Left kidney (tissue), 2 donors: ENCODE data around the gene HSD17B13. TPM values are rescaled to one million over a fixed set of nuclear protein-coding genes. Genes with fewer than 3 reads are reported as not detected.
A peak's percentile ranks its signal among the peaks of the same experiment; 100 is the strongest.
"Not testable (repeated sequence)": the region's sequence is repeated elsewhere in the genome, so short reads cannot be mapped to it uniquely, and the experiment has no call there.

ENCODE experiments used
- DNase-seq: peaks from one replicate; pipeline ENCODE4 v3.0.0-alpha.2; 2013
- polyA plus RNA-seq: library from polyadenylated mRNA; unstranded; fragments of 120-200 nt; gene quantifications from one replicate; pipeline ENCODE4 v1.2.1, GENCODE V29; 2013; ENCODE audit not compliant: insufficient read length

HSD17B13 gene
- polyA plus RNA-seq, 1 donor = 0.71 TPM

- no peak for DNase-seq
Measured at GRCh38 chr4:87316961-87317360, 5.7 kb downstream of the HSD17B13 start.

DNA sequence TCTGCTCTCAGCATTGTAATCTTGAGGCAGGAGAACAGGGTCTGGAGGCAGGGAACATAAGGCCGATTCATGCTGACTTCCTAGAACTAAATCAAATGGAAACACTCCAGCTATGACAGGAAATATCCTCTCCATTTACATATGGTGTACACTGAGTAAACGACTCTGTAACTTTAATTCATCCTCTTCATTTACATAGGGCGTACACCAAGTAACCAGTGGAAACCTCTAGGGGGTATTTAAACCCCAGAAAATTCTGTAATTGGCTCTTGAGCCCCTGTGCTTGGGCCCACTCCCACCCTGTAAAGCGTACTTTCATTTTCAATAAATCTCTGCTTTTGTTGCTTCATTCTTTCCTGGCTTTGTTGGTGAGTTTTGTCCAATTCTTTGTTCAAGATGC lies 7.7 kb downstream of the HSD17B13 start:
- DNase-seq = not testable (repeated sequence)

DNA sequence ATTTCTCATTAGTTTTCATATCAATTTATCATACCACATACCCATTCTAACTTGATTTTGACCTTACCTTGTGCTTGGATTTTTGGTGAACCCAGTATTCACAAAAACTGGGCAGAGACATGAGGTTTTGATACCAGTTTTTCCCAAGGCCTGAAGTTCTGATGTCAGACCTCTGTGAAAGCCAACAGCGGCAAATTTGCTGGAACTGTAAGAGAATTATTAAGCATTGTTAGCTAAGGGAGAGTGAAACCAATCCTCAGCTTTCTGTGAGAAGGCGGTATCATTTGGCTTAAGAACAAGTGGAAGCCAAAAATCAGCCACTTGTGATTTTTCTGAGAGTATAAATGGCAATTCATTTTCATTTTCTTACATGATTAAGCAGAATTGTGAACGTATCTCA lies 8.9 kb downstream of the HSD17B13 start:
- no peak for DNase-seq

- no peak for DNase-seq
Measured at GRCh38 chr4:87311684-87312083, 11.0 kb downstream of the HSD17B13 start.

DNA sequence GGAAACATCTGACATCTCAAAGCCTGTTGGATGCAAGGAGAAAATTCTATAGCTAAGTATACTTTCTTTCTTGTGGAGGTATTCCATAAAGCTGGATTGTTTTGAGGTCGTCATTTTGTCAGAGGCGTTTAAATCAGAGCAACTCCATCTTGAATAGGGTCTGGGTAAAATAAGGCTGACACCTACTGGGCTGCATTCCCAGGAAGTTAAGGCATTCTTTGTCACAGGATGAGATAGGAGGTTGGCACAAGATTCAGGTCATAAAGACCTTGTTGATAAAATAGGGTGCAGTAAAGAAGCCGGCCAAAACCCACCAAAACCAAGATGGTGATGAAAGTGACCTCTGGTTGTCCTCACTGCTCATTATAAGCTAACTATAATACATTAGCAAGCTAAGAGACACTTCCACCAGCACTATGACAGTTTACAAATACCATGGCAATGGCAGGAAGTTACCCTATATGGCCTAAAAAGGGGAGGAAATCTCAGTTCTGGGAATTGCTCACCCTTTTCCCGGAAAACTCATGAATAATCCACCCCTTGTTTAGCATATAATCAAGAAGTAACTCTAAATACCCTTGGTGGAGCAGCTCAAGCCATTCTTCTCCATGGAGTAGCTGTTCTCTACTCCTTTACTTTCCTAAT lies 11.9 kb downstream of the HSD17B13 start:
- no peak for DNase-seq

DNA sequence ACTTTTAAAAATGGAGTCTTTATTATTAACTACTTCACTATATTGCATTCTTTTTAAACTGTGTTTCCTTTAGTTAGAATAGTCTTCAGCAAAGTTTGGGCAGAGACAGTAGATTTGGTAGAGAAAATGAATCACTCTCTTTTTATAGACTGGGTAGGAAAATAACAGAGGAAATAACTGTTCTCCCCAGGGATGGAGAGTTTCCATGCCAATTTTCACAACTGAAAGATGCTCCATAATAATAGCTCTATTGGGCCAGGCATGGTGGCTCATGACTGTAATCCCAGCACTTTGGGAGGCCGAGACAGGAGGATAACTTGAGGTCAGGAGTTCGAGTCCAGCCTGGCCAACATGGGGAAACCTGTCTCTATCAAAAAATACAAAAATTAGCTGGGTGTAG lies 13.1 kb downstream of the HSD17B13 start:
- no peak for DNase-seq

GRCh38 chr4:87306056-87306455 lies 16.6 kb downstream of the HSD17B13 start:
- DNase-seq = no peak

GRCh38 chr4:87305562-87305961 lies 17.1 kb downstream of the HSD17B13 start:
- no peak for DNase-seq

DNA sequence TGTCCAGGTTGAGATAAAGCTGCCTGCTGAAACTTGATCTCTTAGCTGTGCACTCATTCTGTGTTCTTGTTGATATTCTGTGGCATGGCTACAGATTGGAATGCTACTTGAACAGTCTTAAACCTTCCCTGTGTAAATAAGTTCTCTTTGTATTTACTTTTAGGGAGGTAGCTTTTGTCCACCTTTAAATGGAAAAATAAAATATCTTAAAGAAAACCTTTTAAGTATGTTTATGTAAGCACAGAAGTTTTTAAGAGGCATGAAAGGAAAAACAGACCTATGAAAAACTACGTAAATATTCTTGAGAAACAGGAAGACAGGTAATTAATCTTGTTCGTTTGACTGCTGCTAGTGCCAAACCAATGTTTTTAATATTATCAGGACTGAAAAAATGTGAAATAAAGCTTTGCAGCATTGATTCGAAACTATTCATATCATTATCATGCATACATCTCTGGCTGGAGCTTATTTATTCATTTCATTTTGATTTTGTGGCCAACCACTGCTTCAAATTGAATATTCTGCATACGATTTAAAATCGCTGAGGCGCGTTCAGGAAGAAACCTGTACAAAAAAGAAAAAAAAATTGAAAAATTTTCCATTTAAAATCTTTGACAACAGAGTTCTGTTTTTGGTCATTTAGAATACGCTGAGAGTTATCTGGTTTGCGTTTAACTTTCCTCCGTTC lies 17.8 kb downstream of the HSD17B13 start:
- DNase-seq = peak; percentile 12

DNA sequence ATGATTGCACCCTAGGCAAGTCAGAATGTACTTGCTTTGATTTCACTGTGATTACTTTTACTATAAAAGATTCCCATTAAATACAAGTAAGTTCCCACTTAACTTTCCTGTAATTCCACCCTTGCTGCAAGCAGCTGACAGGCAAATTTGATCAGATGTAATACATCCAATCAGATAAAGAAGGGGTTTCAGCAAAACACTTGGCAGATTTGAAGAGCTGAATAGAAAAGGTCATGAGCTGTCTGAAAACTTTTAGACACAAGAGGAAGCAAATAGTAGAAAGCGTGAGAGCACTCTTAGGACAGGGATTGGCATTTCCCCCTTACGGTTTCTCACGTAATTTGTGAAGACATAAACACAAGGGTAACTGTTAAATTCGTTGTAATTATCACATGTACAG lies 22.8 kb downstream of the HSD17B13 start:
- DNase-seq = no peak

GRCh38 chr4:87298362-87298761 lies 24.3 kb downstream of the HSD17B13 start:
- no peak for DNase-seq

GRCh38 chr4:87294911-87295310 lies 27.8 kb downstream of the HSD17B13 start:
- DNase-seq = not testable (repeated sequence)

DNA sequence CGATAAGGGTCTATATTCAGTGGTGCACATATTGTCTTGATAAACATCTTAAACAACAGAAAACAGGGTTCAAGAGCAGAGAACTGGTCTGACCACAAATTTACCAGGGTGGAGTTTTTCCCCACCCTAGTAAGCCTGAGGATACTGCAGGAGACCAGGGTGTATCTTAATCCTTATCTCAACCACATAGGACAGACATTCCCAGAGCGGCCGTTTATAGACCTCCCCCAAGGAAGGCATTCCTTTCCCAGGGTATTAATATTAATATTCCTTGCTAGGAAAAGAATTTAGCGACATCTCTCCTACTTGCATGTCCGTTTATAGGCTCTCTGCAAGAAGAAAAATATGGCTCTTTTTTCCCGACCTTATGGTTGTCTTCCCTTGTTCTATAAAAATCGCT lies 28.8 kb downstream of the HSD17B13 start:
- not testable (repeated sequence) for DNase-seq

DNA sequence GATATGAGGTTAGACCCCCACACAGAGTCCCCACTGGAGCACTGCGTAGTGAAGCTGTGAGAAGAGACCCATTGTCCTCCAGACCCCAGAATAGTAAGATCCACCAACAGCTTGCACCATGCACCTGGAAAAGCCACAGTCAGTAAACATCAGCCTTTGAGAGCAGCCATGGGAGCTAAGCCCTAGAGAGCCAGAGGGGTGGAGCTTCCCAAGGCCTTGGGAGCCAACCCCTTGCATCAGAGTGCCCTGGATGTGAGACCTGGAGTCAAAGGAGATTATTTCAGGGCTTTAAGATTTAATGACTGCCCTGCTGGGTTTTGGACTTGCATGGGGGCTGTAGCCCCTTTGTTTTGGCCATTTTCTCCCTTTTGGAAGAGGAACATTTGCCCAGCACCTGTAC lies 35.7 kb downstream of the HSD17B13 start:
- DNase-seq = no peak

DNA sequence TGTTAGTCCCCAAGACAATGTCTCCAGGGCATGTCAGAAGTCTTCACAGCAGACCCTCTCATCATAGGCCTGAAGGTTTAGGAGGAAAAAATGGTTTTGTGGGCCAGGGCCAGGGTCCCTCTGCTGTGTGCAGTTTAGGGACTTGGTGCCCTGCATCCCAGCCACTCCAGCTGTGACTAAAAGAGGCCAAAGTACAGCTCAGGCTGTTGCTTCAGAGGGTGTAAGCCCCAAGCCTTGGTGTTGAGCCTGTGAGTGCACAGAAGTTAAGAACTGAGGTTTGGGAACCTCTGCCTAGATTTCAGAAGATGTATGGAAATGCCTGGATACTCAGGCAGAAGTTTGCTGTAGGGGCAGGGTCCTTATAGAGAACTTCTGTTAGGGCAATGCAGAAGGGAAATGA lies 38.4 kb downstream of the HSD17B13 start:
- not testable (repeated sequence) for DNase-seq

DNA sequence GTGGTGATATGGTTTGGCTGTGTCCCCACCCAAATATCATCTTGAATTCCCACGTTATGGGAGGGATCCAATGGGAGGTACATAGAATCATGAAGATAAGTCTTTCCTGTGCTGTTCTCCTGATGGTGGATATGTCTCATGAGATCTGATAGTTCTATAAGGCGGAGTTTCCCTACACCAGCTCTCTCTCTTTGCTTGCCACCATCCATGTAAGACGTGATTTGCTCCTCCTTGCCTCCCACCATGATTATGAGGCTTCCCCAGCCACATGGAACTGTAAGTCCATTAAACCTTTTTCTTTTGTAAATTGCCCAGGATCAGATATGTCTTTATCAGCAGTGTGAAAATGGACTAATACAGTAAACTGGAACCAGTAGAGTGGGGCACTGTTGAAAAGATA lies 39.5 kb downstream of the HSD17B13 start:
- DNase-seq = no peak

GRCh38 chr4:87281603-87282002 lies 41.1 kb downstream of the HSD17B13 start:
- DNase-seq = no peak

DNA sequence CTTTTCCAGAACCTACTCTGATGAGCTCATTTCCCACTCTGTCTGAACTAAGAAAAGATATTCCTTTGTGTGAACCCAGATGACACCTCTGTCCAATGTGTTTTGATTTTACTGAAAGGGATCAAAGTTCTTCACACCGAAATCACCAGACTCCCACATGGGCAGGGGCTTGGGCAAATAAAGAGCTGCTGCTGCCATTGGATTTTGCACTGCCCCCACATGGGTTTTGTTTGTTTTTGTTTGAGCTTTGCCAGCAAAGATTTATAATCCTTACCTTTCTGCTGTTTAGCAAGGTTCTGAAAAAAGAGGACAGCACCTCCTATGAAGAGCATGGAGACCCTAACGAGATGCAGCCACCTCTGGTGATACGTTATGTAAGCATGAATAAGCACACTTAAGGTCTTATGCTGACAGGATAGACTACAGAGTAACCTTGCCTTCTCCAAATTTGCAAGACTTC lies 44.3 kb downstream of the HSD17B13 start:
- peak; percentile 46 for DNase-seq

DNA sequence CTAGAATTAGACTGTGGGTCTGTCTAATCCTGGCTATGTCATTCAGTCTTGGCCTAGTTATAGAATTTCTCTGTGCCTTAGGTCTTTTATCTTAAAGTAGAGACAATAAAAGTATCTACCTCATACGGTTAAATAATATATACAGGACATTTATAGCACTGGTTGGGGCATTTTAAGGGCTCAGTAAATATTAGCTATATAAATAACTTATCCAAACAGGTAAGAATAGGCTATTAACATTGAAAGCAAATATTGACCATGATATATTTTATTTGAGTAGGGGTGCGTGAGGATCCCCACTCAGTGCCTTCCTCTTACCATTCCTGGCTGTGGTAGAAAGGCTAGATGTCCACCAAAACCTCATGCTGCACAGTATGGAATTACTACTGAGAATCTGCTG lies 47.4 kb downstream of the HSD17B13 start:
- no peak for DNase-seq

DNA sequence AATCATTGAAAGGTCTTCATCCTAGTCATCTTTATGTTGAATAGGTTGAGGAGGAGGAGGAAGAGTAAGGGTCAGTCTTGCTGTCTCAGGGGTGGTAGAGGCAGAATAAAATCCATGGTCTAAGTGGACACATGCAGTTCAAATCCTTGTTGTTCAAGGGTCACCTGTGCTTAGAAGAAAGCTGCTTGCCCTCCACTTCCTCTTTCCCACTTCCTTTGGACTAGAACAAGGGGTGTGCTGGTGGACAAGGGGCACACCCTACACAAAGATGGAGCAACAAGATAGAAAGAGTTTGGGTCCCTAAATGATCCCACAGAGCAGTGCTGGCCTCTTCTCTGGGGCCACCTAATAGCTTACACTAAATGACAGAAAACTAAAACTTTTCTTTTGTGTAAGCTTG lies 47.9 kb downstream of the HSD17B13 start:
- no peak for DNase-seq

GRCh38 chr4:87274327-87274726 lies 48.4 kb downstream of the HSD17B13 start:
- no peak for DNase-seq

- DNase-seq = no peak
Measured at GRCh38 chr4:87270825-87271224, 51.9 kb downstream of the HSD17B13 start.

GRCh38 chr4:87270144-87270543 lies 52.5 kb downstream of the HSD17B13 start:
- DNase-seq = no peak

- no peak for DNase-seq
Measured at GRCh38 chr4:87268411-87268810, 54.3 kb downstream of the HSD17B13 start.
